Femur (tissue), 1 donor: ENCODE measurements around the gene LYPD1.
"Not testable (repeated sequence)": the region's sequence is repeated elsewhere in the genome, so short reads cannot be mapped to it uniquely, and the experiment has no call there.

Source experiments
- DNase-seq: peaks from one replicate; pipeline ENCODE4 v3.0.0-alpha.2; 2017

Gene LYPD1, protein sequence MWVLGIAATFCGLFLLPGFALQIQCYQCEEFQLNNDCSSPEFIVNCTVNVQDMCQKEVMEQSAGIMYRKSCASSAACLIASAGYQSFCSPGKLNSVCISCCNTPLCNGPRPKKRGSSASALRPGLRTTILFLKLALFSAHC

DNA sequence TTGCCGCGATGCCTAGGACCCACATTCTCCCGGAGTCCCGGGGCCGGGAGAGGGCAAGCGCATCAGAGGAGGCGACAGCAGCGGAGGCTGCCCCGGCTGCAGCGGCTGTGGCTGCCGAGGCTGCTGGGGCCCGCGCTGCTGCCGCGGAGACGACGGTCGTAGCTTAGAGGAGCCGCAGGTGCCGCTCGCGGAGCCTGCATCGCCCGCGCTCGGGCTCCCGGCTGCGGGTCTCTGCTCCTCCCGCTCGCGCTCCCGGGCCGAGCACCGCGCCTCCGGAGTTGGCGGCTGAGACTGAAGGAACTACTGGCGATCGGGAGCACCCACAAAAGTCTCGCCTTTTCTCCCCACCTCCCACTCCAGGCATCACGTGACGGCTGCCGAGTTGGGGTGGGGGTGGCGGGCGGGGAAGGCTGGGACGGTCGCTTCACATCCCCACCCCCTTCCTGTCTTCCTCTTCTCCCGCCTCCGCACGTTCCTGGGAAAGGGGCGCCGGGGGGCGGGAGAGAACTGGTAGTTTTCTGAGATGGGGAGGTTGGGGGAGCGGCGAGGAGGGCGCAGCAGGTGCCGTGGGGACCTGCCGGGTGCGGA is at the start of gene LYPD1:
LYPD1 (minus strand) TSS at position 298 of the 588 bp plus-strand sequence; CDS start at position 25, 273 bp downstream.
- peak; percentile 27 for DNase-seq

DNA sequence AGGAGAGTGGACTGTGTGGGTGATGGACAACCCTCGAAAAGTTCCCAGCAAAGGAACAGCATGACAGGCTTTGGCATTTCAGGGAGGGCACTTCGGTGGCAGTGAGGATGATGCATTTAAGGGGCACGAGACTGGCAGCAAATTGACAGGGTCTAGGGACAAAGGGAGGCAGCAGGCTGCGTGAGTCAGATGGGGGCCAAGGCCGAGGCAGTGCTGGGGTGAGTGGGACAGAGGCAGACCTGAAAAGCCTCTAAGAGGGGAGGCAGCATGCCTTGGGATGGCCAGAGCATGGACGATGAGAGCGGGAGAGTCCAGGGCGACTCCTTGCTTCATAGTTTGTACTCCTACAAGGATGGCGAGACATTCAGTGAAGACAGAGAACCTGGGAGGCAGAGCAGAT is 49.5 kb upstream of the LYPD1 start:
- DNase-seq: no peak

DNA sequence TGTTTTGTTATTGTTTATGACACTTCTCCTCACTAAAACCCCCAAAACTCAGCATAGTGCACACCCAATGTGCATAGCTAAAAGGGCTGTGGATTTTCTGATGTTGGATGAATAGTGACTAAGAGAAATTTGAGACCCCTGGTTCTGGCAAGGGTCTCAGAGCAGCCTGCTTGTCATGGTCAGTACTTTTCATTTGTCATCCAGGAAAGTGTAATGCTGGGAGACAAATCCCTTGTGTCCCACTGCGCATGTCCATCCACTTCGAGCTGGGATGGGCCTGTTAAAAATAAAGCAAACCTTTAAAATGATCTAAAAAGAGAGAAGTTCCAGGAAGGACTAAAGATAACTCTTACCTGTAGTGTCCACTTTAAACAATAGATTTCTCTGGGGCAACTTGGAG is 46.9 kb upstream of the LYPD1 start:
- DNase-seq: no peak

DNA sequence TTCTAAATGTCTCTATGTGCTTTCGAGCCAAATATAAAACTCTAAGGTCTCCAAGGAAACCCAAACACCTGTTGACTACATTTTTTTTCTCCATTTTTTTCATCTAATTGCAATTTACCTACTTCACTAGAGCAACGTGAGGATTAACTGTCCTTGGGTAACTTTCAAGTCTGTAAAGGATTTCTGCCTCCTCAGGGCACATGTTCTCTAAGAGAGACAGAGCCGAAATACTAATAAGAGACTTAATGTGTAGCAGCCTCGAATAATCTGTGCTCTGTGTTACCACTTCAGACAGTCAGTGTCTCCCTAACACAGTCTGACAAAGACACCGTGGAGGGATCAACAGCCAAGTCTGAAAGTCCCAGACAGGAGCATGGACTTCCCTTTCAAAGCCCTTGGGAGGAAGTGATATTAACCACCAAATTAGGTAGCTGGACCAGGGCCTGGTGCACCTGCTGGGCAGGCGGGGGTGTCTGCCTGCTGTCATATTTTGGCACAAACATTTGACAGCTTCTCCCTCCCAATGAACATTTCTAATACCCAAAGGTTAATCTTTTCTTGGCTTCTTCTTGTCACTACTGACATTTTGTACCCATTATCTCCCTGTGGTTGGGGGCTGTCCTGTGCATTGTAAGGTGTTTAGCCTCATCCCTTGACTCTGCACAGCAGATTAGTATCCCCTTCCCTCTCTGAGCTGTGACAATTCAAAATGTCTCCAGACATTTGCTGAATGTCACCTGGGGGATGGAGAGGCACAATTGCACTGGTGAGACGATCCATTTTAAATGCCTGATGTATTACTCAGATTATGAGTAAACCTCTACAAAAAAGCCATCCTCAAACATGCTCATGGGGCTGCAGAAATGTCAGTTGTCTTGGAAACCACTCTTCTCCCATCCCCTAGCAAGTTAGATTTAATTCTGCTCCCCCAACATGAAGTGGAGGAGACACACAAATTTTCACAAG is 45.7 kb upstream of the LYPD1 start:
- DNase-seq: no peak

DNA sequence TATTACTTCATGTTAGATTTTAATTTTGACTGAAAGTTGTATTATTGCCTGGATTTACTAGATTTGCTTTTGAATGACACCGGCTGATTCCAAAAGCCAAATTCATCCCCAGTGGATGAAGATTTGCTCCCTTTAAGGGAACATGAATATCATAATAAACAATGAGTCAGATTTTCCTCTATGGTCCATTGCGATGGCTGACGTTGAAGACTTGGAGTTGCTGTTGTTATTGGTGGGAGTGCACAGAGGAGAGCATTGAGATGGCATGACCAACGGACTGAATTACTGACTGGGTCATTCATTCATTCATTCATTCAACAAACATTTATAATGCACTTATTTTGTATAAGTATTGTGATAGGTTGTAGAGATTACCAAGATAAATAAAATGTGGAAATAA is 33.4 kb upstream of the LYPD1 start:
- DNase-seq: no peak

DNA sequence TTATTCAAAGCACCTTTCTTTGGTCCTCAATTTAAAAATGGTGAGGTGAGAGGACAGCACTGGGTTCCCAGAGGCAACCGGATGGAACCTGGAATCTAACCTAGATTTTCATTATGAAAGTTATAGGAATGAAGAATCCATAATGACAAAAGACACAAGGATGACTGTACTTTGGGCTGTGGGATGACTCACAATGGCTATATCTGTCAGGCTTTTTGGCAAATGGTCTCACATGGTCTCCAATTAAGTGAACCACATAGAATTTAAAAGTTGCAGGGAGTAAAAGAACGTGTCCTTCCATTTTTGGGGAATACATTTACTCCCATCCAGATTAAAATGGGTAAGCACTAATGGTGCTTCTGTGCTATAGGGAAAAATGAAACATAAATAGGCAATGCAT is 31.8 kb upstream of the LYPD1 start:
- DNase-seq: no peak

DNA sequence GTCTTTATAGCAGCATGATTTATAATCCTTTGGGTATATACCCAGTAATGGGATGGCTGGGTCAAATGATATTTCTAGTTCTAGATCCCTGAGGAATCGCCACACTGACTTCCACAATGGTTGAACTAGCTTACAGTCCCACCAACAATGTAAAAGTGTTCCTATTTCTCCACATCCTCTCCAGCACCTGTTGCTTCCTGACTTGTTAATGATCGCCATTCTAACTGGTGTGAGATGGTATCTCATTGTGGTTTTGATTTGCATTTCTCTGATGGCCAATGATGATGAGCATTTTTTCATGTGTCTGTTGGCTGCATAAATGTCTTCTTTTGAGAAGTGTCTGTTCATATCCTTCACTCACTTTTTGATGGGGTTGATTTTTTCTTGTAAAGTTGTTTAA is 29.8 kb upstream of the LYPD1 start:
- DNase-seq: not testable (repeated sequence)

DNA sequence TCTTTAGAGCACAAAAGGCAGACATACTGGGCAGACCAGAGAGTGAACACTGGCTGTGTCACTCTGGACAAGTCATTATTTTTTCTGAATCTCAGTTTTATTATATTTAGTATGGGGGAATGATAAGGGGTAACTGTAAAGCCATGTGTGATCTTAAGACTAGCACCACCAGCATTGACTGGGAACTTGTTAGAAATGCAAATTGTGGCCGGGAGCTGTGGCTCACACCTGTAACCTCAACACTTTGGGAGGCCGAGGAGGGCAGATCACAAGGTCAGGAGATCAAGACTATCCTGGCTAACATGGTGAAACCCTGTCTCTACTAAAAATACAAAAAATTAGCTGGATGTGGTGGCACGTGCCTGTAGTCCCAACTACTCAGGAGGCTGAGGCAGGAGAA is 28.3 kb upstream of the LYPD1 start:
- DNase-seq: not testable (repeated sequence)

DNA sequence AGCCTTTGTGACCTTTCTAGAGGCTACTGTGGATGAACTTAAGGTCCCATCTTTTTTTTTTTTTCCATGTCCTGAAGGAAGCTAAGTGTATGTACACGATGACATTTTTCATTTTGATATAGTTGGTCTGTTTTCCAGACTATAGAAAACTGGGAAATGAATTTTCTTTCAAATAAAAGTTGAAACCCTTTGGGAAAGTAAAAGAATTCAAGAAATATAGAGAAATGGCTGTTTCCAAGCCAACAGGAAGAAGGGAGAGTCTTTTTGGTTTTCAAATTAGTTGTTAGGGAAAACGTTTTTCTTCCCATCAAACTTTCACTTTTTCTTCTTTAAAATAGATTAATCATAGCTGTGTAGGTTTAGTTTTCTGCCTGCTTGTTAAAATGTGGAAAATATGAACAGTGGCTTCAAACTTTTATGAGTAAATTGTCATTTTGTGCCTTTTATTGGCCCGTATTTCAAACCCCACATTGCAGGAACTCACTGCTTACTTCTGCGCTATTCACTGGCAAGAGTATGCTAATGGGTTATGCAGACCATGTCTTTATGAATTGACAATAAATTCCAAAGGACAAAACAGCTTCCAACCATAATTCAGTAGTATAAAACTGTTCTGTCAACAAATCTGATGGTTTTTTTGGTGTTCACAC is 27.7 kb upstream of the LYPD1 start:
- DNase-seq: no peak

DNA sequence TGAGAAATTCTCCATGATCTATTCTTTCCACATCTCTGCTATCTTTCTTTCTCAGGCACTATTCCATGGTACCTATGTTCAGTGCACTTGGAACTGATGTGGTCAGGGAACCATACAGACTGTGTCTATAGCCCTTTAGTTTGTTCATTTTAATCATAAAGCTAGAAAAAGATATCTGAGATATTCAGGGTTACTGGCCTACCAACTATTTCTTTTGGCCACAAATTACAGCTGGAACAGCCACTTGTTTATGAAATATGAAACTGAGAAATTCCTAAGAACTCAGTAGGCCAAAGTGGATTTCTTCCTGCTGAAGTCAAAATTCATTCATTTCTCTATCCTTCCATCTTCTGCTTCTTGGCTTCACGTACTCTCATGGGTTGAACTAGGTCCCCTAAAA is 22.8 kb upstream of the LYPD1 start:
- no peak for DNase-seq

DNA sequence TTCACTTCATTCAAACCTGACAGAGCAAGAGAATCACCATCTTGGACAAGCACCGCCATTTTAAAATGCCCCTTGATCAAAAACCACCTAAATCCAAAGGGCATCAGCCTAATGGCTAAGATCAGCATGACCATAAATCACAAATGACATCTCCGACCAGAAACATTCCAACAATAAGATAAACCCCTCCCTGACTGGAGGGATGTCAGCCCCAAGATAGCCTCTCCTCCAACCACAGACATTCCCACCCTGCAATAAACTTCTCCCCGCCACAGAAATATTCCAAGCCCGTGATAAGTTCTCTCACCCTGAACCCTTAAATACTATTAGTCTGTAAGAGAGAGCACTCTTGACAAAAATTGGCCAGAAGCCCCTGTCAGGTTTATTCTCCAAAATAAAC is 21.6 kb upstream of the LYPD1 start:
- no peak for DNase-seq

DNA sequence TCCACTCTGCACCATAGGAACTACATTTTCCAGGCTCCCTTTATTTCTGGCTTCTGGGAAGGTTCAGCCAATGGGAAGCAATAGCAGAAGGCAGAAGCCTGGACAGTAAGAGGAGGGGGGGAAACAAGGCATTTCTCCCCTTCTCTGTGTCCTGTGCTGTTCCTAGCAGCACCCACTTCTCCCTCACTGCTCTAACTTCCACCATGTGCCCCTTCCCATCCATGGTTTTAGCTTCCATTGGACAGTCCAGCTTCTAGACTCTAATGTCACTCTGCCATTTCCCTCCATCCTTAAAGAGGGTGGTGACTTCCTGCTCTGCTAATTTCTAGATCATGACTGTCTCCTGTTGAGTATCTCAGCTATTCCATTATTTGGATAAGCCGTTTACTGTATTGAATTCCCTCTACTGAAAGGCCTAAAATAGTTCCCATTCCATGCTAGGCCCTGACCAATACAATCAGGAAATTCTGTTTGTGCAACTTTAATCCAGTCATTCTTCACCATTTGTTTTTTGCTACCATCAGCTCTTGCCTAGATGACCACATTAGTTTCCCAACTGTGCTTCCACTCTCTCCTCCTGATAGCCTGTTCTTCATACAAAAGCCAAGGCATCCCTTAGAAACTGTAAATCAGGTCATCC is 20.8 kb upstream of the LYPD1 start:
- no peak for DNase-seq

DNA sequence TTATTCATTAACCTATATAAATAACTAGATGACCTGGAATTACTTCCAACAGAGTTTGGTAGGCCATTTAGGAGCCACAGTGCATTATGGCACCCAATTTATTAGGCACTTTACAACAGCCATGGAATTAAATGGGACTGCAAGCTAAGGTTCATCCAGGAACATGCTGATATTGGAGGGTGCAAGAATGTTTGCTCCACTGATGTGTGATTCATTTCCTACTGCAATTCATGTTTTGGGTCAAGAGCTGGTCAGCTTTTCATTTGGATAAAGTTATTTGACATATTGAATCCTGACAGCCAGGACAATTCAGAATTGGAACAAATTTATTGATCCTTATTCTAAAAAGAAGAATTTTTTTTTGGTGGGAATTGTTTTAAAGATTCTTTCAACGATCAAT is 11.8 kb upstream of the LYPD1 start:
- DNase-seq: no peak

DNA sequence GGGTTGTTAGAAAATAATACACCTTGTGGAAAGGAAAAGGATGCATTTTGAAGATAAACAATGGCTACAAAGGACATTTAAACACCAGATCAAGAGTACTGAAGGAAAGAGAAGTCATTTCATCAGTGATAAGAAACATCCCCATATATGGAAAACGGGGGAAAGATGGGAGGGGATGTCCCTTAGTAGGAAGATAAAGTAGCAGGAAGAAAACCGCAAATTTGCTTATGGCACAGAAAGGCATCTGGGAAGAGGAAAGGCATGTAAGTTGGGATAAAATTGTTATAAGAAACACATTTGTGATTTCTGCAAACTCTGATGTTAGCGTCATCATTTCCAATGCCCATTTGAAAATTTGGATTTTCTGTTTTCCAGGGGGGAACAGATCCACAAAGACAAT is 10.5 kb upstream of the LYPD1 start:
- DNase-seq: no peak

DNA sequence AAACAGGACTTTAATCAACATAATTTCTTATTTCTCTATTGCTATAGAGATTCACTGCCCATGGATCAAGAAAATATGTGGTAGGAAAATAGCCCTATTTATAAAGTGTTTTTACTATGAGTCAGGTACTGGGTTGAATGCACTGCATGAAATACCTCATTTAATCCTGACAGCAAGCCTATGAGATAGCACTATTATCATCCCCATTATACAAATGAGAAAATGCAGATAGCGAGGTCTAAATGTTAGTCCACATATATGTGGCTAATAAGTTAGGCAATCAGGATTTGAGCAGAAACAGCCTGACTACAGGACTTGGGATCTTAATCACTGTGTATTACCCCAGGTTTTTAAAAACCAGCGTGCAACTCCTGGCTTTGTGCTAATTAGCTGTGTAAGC is 8.5 kb upstream of the LYPD1 start:
- DNase-seq: no peak

DNA sequence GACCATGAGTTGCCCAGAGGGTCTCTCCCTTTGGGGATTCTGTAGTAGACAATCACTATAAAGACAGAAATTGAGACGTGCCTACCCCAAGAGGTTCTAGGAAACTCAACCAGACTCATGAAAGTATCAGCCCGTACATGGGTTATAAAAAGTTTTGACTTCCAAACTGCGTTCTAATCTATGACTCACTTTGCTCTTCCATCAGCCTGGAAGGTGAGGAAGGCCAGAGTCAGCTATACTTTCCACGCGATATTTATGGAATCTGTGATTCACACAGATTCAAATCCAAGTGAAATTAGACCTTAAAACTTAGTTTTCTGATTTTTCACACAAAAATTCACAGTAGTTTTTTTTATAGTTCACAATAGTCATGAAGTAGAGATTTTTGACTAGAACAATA is 7.7 kb upstream of the LYPD1 start:
- no peak for DNase-seq

DNA sequence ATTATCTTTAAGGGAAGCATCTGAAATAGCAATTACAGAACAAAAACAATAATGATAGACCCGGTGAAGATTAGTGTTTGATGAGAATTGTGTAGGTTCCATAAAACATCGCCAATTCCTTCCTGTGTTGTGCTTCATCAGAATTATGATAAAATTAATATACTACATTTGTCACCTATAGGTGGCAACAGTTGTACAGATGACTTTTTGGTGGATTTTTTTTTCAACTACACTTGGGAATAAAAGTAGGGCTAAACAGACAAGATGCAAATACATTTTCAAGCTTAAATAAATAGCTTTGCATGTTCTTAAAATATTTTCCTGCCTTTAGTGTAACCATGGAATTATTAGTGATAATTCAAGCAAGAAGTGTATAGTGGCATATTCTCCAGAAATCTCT is 7.0 kb upstream of the LYPD1 start:
- DNase-seq: no peak

DNA sequence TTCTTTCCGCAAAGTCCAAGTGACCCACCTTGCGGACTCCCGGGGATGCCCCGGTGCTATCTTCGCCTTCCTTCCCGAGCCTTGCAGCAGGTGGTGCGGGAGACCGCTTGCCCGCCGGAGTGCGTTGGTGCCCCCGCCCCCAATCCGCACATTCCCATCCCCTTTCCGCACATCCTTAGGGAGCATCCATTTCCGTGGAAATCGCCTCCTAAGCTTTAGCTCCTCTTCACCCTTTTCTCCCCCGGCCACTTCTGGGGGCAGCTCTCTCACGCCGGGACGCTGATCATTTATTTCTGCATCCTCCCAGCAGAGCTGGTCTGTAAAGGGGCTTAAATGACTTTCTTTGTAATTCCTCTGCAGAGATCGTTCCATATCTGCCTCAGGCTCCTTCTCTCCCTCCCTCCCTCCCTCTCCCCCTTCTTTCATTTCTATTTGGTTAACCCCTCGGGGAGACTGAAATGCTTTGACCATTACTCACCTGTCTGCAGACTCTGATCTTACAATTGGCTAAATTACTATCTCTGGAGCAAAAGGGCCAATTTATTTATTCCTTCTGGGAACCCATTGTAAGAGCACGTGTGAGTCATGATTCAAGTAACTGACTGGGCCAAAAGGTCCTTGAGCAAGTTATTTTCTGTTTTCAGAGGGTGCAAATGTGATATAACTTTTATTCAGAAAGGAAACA is 1.3 kb upstream of the LYPD1 start:
- DNase-seq: peak; percentile 23

DNA sequence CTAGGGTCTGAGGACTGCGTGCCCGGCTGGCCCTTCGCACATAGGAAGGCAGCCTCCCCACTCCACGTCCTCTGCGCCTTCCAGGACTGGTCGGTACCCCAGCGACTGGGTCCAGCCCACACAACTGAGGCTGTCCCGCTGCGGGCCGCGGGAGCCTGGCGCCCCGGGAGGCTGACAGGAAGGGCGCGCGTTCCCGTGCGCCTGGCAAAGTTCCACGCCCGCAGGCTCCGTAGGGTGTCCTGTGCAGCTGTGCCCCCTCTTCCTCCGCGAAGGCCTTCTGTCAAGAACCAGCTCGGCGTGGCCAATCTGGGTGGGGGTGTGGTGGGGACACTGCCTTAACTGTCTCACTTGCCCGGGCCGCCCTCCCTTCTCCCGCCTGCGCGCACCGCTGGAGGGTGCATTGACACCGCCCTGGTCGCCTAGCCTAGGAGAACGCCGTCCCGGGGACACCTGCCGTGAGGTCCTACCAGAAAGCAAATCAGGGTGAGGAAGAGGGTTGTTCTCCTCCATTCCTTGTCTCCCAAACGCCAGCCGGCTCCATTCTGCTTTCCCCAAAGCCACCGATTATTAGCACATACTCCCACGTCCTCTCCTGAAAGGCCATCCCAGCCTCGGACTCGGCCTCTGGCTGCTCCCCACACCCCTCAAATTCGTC is 618 bp upstream of the LYPD1 start:
- DNase-seq: peak; percentile 28

DNA sequence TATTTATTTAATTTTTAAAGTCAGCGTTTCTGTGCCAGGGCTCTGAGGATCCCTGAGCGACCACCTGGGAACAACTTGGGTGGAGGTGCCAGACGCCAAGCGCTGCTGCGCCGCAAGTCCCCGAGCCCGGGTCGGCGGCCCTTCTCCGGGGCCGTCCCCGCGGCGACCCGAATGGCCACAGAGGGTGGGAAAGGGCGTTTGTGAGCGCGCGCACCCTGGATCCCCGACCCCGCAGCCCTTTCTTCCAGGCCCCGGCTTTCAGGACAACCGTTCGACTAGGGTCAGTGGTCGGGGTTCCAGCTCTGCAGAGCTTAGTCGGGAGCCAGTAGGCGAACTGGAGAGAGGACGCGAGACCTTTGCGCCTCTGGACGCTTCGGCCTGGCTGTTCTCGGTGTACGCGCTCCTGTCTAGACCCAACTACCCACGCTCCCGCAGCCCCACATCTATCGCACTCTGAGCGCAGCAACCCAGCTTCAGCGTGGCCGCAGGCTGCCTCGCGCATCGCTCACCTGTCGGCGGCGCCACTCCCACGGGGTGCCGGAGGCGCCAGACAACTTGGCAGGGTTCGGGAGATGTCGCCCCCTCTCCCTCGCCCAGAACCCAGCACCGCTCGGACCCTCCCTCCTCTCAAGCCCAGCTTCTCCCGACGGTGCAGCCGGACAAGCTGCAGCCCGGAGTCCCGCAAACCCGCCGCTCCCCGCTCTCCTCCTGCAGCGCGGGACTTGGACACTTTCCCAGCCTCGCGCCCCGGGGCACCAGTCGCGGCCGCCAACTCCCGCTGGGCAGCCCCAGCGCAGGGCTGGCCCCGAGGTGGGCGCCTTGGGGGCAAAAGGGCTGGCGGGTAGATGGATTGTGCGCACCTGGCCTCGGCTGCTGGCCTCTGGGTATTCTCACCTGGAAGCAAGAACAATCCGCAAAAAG is 758 bp downstream of the LYPD1 start:
- DNase-seq: peak; percentile 32
